ENCODE measurements around the gene POLRMT.

DNA sequence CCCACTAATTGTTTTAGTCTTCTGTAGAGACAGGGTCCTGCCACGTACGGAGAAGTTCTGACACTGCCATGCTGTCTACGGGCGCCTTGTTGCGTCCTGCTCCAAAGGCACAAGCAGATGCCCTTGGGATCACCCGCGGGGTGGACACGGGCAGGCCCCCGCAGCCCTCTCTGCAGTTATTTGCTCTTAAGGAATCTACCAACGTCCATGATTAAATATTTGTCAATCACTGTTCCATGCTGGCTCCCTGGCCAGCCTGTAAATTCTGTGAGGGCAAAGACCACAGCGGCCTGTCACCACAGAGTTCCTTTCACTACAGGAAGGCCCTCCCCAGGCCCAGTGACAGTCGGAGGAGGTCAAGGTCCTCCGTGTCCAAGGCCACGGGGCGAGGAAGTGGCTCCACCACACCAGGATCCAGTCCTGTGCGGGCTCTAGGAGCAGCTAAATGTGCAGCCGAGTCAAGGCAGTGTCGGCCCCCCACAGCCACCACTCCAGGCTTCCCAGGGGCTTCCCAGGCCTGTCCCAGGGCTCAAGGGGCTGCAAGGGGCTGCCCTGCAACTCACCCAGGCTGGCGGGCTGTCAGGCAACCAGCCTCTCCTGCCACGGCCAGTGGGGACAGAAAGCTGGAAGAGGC lies 27.6 kb upstream of the POLRMT start:
- TF ChIP-seq POLR2A (IDR thresholded peaks at IDR 0.05) (no peak), CTCF (IDR thresholded peaks at IDR 0.05) (no peak)
